Lower leg skin (tissue), 3 donors: ENCODE data around the gene HRH3.

ENCODE experiments used
- CTCF ChIP-seq, 3 donors: fragments of 450-650 bp; IDR thresholded peaks; one replicate each; pipeline ENCODE4 v1.5.1; 2016; ENCODE audit warnings: antibody characterized with exemption in 3 of 3, mild to moderate bottlenecking in 3 of 3, moderate library complexity in 2 of 3
- POLR2A ChIP-seq, 2 donors: fragments of 450-650 bp; IDR thresholded peaks; one replicate each; pipeline ENCODE4 v1.6.1; 2016 to 2017; ENCODE audit warnings: antibody characterized with exemption in 2 of 2, mild to moderate bottlenecking in 1 of 2, moderate library complexity in 1 of 2

- TF ChIP-seq POLR2A (IDR thresholded peaks at IDR 0.05), result no peak
- TF ChIP-seq CTCF (IDR thresholded peaks at IDR 0.05), result peak in 1 of 3 donors; percentile 49
Observed at GRCh38 chr20:62229667-62230066, 9.6 kb upstream of the HRH3 start.
